ENCODE data around the gene CYP4F22.
"Not testable (repeated sequence)": the region's sequence is repeated elsewhere in the genome, so short reads cannot be mapped to it uniquely, and the experiment has no call there.

The CYP4F22 gene

GRCh38 chr19:15591796-15592195 lies 83.5 kb downstream of the CYP4F22 start:
- TF ChIP-seq, protein P1, sequence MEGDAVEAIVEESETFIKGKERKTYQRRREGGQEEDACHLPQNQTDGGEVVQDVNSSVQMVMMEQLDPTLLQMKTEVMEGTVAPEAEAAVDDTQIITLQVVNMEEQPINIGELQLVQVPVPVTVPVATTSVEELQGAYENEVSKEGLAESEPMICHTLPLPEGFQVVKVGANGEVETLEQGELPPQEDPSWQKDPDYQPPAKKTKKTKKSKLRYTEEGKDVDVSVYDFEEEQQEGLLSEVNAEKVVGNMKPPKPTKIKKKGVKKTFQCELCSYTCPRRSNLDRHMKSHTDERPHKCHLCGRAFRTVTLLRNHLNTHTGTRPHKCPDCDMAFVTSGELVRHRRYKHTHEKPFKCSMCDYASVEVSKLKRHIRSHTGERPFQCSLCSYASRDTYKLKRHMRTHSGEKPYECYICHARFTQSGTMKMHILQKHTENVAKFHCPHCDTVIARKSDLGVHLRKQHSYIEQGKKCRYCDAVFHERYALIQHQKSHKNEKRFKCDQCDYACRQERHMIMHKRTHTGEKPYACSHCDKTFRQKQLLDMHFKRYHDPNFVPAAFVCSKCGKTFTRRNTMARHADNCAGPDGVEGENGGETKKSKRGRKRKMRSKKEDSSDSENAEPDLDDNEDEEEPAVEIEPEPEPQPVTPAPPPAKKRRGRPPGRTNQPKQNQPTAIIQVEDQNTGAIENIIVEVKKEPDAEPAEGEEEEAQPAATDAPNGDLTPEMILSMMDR (conservative IDR thresholded peaks at IDR 0.05; ENCODE audit: low read depth, low read length) = no peak
- DNase-seq (ENCODE audit: low read depth) = no peak
- no peak overlapping the region for H3K4me3 ChIP-seq (ENCODE audit: low read length)

DNA sequence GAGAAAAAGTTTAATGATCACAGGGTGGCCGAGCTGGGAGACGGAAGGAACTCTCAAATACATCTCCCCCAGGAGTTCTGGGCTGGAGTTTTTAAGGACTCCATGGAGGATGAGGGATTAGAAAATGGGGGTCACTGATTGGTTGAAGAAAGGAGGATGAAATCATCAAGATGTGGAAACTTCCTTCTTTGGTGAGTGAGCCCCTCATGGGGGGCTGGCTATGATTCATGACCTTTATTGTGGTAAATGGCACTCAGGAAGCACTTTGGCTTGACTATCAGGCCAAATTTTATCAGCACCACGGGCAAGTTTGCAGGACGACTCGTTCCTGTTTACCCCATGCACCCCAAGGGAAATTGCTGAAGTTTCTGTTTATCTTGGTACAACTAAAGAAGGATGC lies 84.2 kb downstream of the CYP4F22 start:
- not testable (repeated sequence) for H3K4me3 ChIP-seq (ENCODE audit: low read length); DNase-seq (ENCODE audit: low read depth)

DNA sequence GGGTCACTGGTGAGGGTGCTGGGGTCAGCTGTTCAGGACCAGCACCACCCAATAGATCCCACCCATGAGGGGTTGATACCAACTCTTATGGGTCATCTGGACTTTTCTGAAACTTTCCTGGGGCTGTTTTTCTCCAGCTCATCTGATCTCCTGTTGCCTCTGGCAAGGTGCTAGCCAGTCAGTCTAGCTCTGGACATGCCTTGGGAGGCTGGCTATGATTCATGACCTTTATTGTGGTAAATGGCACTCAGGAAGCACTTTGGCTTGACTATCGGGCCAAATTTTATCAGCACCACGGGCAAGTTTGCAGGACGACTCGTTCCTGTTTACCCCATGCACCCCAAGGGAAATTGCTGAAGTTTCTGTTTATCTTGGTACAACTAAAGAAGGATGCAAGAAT lies 85.4 kb downstream of the CYP4F22 start:
- DNase-seq (ENCODE audit: low read depth); H3K4me3 ChIP-seq (ENCODE audit: low read length): not testable (repeated sequence)

- H3K4me3 ChIP-seq (ENCODE audit: low read length) = no peak overlapping the region
- no peak for DNase-seq (ENCODE audit: low read depth)
- TF ChIP-seq, protein P1 (conservative IDR thresholded peaks at IDR 0.05; ENCODE audit: low read depth, low read length) = no peak
Measured at GRCh38 chr19:15595069-15595468, 86.7 kb downstream of the CYP4F22 start.
